Epithelial cell of esophagus (primary cell): Measurements from ENCODE around the gene GABRG3.

Source experiments
- DNase-seq: peaks from one replicate; pipeline ENCODE4 v3.0.0; 2010; ENCODE audit warnings: low read depth
- H3K4me3 ChIP-seq: 2 replicates; pipeline ENCODE4 v1.5.1; 2011; ENCODE audit warnings: mild to moderate bottlenecking, low read length, control low read depth
- CTCF ChIP-seq: IDR thresholded peaks from 2 replicates; pipeline ENCODE4 v1.5.1; 2011; ENCODE audit warnings: low read depth, mild to moderate bottlenecking, low read length, control low read depth, inconsistent platforms; ENCODE audit not compliant: insufficient read depth; ENCODE audit errors: missing control alignments

GABRG3 gene

GRCh38 chr15:27027229-27027628 is 56.2 kb downstream of the GABRG3 start:
- no peak for DNase-seq

GRCh38 chr15:27028858-27029477 is 58.0 kb downstream of the GABRG3 start:
- DNase-seq = no peak
- H3K4me3 ChIP-seq = no peak overlapping the region
- no peak for TF ChIP-seq CTCF

More at GRCh38 chr15:27027229-27027628, 56.2 kb downstream of the GABRG3 start:
- TF ChIP-seq CTCF = no peak
- no peak overlapping the region for H3K4me3 ChIP-seq

GRCh38 chr15:27036210-27036609 is 65.2 kb downstream of the GABRG3 start:
- TF ChIP-seq CTCF = no peak

GRCh38 chr15:27037501-27037900 is 66.5 kb downstream of the GABRG3 start:
- no peak overlapping the region for H3K4me3 ChIP-seq
- no peak for DNase-seq
- no peak for TF ChIP-seq CTCF

More at GRCh38 chr15:27036210-27036609, 65.2 kb downstream of the GABRG3 start:
- no peak for DNase-seq
- no peak overlapping the region for H3K4me3 ChIP-seq

GRCh38 chr15:27039152-27039551 is 68.2 kb downstream of the GABRG3 start:
- no peak for DNase-seq
- no peak for TF ChIP-seq CTCF
- no peak overlapping the region for H3K4me3 ChIP-seq

GRCh38 chr15:27042230-27042629 is 71.2 kb downstream of the GABRG3 start:
- no peak for TF ChIP-seq CTCF
- no peak for DNase-seq
- H3K4me3 ChIP-seq = no peak overlapping the region

GRCh38 chr15:27042646-27043045 is 71.7 kb downstream of the GABRG3 start:
- H3K4me3 ChIP-seq = no peak overlapping the region
- DNase-seq = no peak
- no peak for TF ChIP-seq CTCF
